AG08396 (cell line): Measurements from ENCODE around the gene MTUS2.
"Not testable (repeated sequence)": the region's sequence is repeated elsewhere in the genome, so short reads cannot be mapped to it uniquely, and the experiment has no call there.

Experiments
- DNase-seq: peaks from one replicate; pipeline ENCODE4 v3.0.0; 2012; ENCODE audit warnings: low spot score, mixed read lengths

MTUS2 gene

GRCh38 chr13:28958441-28958840, 138.3 kb downstream of the MTUS2 start:
- no peak for DNase-seq

DNA sequence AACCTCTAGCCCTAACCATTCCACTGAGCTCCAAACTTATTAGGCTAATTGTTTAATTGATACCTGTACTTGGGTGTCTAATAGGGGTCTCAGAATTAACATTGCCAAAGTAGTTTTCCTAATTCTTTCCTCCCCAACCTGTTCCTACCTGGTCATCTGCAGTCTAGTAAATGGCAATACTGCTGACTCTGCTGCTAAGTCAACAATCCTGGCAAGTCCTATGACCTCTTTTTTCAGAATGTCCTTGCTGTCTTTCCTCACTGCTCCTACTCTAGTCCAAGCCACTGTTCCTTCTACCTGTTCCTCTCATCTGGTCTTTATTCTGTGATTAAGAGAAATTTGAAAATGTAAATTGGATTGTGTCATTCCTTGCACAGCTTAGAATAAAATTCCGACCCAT, 143.9 kb downstream of the MTUS2 start:
- no peak for DNase-seq

- no peak for DNase-seq
Measured at GRCh38 chr13:28964803-28965202, 144.7 kb downstream of the MTUS2 start.

GRCh38 chr13:28967029-28967915, 147.1 kb downstream of the MTUS2 start:
- no peak for DNase-seq

- no peak for DNase-seq
Measured at GRCh38 chr13:28976195-28976594, 156.1 kb downstream of the MTUS2 start.

- no peak for DNase-seq
Measured at GRCh38 chr13:28976636-28977035, 156.5 kb downstream of the MTUS2 start.

GRCh38 chr13:28978574-28978973, 158.4 kb downstream of the MTUS2 start:
- no peak for DNase-seq

GRCh38 chr13:28981530-28981929, 161.4 kb downstream of the MTUS2 start:
- DNase-seq = no peak

GRCh38 chr13:28983641-28984040, 163.5 kb downstream of the MTUS2 start:
- DNase-seq = no peak

GRCh38 chr13:28984326-28984725, 164.2 kb downstream of the MTUS2 start:
- DNase-seq = no peak

DNA sequence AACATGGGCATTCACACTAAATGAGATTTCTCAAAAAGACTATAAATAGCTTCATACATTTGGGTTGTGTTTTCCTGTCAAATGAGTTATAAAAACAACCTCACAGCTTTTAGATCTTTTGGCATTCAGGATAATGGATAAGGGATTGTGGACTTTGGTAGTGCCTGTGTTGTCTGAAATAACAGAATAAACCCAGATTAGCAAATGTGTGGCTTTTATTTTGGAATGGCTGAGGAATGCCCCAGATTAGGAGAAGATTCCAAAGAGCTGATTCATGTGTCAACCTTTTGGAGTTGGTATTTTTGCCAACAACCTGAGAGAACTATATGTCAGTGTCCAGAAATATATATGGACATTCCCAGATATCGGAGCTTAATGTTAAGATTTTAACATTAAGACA, 164.7 kb downstream of the MTUS2 start:
- DNase-seq = no peak

DNA sequence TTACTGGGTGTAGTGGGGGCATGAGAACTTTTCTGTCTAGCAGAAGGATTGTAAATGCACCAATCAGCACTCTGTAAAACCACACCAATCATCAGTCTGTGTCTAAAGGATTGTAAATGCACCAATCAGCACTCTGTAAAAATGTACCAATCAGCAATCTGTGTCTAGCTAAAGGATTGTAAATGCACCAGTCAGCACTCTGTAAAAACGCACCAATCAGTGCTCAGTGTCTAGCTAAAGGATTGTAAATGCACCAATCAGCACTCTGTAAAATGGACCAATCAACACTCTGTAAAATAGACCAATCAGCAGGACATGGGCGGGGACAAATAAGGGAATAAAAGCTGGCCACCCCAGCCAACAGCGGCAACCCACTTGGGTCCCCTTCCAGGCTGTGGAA, 170.2 kb downstream of the MTUS2 start:
- not testable (repeated sequence) for DNase-seq

DNA sequence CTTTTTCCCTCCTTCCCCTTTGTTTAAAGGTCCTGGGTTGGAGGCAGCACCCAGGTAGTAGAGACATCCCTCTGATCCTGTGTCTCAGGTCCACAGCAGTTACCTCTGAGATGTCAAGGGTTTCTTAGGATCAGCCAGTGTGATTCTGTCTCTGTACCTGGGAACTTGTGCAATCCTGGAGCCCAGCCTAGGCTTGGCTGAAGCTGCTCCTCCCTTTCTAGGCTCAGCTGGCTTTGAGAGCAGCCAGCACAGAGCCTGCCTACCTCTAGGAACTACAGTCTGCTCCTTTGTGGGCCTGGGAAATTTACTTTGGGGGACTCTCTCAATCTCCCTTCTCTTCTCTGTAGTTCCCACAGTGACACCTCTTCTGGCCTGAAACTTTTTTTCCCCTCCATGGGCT, 171.6 kb downstream of the MTUS2 start:
- DNase-seq = no peak

DNA sequence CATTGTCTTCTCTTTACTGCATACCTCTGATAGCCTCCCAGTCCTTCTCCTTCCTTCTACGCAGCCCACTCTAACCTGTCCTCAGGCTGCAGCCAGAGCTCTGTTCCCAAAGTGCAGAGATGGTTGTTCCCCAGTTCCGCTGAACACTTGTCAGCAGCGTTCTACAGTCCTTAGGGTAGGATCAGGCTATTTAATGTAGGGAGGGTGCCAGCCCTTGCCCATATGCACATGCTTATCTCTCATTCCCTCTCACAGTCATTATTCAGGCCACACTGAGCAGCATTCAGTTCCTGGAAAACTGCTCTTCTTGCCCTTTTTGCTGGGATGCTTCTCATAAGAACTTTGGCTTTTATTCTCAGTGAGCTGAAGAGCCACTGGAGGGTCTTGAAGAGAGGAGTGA, 180.7 kb downstream of the MTUS2 start:
- no peak for DNase-seq

DNA sequence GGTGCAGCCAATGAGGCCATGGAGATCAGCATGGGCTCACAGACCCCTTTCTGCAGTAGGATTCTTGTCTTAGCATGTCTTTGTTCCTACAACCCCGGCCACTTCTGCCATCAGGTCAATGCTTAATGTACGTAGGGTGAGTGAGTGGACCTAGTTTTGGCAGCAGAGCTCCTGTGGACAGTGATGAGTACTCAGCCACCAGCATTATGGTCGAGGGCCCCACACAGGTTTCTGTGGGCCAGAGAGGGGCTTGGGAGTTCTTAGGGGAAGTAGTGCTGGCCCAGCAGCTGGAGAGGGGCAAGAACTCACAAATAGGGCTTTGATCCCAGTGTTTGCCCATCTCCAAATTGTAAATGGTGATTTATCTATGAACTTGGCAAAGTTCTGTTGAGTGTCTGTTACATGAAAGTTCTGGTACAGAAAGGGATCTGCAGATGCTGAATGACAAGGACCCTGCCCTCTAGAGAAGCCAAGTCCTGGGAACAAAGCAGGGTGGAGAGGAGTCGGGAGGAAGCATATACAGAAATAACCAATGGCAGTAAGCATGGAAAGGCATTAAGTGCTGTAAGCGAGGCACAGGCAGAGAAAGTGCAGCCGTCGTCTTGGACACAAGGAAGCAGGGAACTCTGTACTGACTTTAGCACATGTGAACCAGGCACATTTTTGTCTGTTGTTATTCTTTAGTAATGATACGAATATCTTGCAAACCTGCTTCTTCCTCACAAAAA, 185.1 kb downstream of the MTUS2 start:
- DNase-seq = no peak

DNA sequence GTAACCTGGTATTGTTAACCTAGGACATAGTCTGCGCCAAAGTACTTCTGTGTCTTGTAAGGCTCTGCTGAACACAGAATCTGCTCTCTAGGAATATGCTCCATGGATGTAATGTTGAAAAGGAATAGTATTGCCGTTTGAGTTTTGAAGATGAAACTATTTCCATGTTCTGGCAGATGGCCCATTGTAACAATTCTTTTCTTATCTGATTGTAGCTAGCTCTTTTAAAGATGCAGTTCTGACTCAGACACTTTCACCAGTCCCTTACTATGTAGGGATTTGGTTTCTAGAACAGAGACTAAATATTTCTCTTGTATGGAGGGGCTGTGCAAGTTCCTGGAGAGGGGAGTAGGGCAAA, 185.6 kb downstream of the MTUS2 start:
- DNase-seq = no peak

GRCh38 chr13:29006359-29006850, 186.3 kb downstream of the MTUS2 start:
- DNase-seq = no peak

DNA sequence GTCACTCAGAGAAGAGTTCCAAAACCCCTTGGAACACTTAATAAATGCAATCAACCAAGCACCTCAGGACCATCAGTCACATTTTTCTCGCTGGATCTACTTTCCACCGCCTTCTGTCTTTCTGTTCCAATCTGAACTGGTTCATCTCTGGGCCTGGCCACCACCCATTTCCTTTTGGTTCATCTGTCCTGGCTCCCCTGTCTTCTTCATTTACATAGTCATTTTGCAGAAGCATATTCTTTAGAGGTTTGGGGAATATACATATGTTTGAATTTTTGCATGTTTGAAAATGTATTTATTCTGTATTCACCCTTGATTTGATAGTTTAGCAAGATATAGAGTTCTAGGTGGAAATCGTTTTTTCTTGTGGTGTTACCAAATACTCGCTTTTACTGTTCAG, 188.2 kb downstream of the MTUS2 start:
- no peak for DNase-seq

GRCh38 chr13:29020314-29020713, 200.2 kb downstream of the MTUS2 start:
- DNase-seq = no peak

DNA sequence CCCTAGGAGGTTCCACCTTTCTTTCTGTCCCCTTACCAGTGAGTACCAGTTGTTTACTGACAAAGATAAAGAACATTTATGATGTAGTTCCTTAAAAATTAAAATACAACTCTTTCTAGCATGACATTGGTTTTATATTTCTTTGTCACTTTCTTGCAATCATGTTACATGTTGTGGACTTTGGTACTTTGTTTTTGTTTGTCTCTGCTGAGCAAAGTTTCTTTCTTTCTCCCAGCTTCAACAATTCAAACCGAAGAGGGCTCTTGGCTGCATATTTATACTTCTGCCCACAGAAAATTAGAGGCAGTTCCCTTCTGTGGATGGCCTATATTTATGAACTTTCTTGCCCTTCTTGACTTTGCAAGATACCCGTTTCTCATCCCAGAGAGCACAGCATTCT, 201.2 kb downstream of the MTUS2 start:
- DNase-seq = no peak

GRCh38 chr13:29021717-29022116, 201.6 kb downstream of the MTUS2 start:
- no peak for DNase-seq

GRCh38 chr13:29022410-29022809, 202.3 kb downstream of the MTUS2 start:
- DNase-seq = no peak

GRCh38 chr13:29022968-29023367, 202.8 kb downstream of the MTUS2 start:
- no peak for DNase-seq
